HEK293 (cell line): ENCODE results near the gene NCF2.

Experiments
- CTCF ChIP-seq: fragments of 450-650 bp; formaldehyde crosslinking; IDR thresholded peaks from 2 replicates; pipeline ENCODE4 v1.5.1; 2016; ENCODE audit warnings: missing biosample characterization, missing genetic modification characterization
- PBX3 ChIP-seq: sonication (generic); formaldehyde crosslinking; IDR thresholded peaks from 2 replicates; pipeline ENCODE4 v1.8.1; 2022; ENCODE audit warnings: mild to moderate bottlenecking, moderate library complexity, missing genetic modification reagents
- ZBTB11 ChIP-seq: fragments of 450-650 bp; formaldehyde crosslinking; conservative IDR thresholded peaks from 2 replicates; pipeline ENCODE4 v1.5.1; 2016; ENCODE audit warnings: low read depth, missing biosample characterization, missing genetic modification characterization
- ZBTB21 ChIP-seq: fragments of 450-650 bp; formaldehyde crosslinking; IDR thresholded peaks from 2 replicates; pipeline ENCODE4 v1.5.1; 2017; ENCODE audit warnings: missing biosample characterization, missing genetic modification characterization
- ZNF169 ChIP-seq: fragments of 450-650 bp; formaldehyde crosslinking; IDR thresholded peaks from 2 replicates; pipeline ENCODE4 v1.5.1; 2016; ENCODE audit warnings: missing biosample characterization, missing genetic modification characterization
- ZNF366 ChIP-seq: fragments of 450-650 bp; formaldehyde crosslinking; conservative IDR thresholded peaks from 2 replicates; pipeline ENCODE4 v1.5.1; 2016; ENCODE audit warnings: missing biosample characterization, missing genetic modification characterization
- ZSCAN16 ChIP-seq: fragments of 450-650 bp; formaldehyde crosslinking; IDR thresholded peaks from 2 replicates; pipeline ENCODE4 v1.5.1; 2016; ENCODE audit warnings: missing biosample characterization, missing genetic modification characterization
- TF ChIP-seq, protein P1 (sequence below): fragments of 450-650 bp; formaldehyde crosslinking; IDR thresholded peaks from 2 replicates; pipeline ENCODE4 v1.5.1; 2016; ENCODE audit warnings: missing biosample characterization, missing genetic modification characterization
- TF ChIP-seq, protein P2 (sequence below): fragments of 450-650 bp; formaldehyde crosslinking; IDR thresholded peaks from 2 replicates; pipeline ENCODE4 v1.5.1; 2016; ENCODE audit warnings: missing biosample characterization, missing genetic modification characterization
- TF ChIP-seq, protein P3 (sequence below): fragments of 450-650 bp; IDR thresholded peaks from 2 replicates; pipeline ENCODE4 v1.5.1; 2018; ENCODE audit warnings: missing biosample characterization, missing genetic modification characterization

DNA sequence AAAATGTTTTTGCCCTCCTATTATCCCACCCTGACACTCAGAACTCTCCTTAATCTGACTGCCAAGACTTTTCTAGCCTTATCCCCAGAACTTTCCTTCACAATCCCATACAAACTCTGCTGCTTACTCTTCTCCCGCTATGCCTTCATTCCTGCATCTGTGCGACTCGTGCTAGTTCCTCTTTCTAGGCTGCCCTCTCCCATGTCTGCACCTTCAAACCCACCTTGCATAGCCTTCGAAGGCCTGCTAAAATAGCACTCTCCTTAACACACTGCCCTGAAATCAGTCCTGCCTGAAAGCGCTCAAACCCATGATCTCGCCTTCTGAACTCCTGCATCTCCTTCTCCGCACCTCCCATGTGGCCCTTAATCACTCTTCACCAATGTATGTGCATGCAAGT, 2.5 kb upstream of the NCF2 start:
- TF ChIP-seq ZBTB11 (tag by site-specific recombination) (no peak), PBX3 (CRISPR knock-in tag) (no peak), ZSCAN16 (tag by site-specific recombination) (no peak), ZBTB21 (tag by site-specific recombination) (no peak), CTCF (tag by site-specific recombination) (no peak), ZNF169 (tag by site-specific recombination) (no peak), ZNF366 (no peak)
- TF ChIP-seq, protein P1, sequence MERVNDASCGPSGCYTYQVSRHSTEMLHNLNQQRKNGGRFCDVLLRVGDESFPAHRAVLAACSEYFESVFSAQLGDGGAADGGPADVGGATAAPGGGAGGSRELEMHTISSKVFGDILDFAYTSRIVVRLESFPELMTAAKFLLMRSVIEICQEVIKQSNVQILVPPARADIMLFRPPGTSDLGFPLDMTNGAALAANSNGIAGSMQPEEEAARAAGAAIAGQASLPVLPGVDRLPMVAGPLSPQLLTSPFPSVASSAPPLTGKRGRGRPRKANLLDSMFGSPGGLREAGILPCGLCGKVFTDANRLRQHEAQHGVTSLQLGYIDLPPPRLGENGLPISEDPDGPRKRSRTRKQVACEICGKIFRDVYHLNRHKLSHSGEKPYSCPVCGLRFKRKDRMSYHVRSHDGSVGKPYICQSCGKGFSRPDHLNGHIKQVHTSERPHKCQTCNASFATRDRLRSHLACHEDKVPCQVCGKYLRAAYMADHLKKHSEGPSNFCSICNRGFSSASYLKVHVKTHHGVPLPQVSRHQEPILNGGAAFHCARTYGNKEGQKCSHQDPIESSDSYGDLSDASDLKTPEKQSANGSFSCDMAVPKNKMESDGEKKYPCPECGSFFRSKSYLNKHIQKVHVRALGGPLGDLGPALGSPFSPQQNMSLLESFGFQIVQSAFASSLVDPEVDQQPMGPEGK = no peak
- TF ChIP-seq, protein P2, sequence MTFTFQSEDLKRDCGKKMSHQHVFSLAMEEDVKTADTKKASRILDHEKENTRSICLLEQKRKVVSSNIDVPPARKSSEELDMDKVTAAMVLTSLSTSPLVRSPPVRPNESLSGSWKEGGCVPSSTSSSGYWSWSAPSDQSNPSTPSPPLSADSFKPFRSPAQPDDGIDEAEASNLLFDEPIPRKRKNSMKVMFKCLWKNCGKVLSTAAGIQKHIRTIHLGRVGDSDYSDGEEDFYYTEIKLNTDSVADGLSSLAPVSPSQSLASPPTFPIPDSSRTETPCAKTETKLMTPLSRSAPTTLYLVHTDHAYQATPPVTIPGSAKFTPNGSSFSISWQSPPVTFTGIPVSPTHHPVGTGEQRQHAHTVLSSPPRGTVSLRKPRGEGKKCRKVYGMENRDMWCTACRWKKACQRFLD (tag by site-specific recombination) = no peak
- TF ChIP-seq, protein P3, sequence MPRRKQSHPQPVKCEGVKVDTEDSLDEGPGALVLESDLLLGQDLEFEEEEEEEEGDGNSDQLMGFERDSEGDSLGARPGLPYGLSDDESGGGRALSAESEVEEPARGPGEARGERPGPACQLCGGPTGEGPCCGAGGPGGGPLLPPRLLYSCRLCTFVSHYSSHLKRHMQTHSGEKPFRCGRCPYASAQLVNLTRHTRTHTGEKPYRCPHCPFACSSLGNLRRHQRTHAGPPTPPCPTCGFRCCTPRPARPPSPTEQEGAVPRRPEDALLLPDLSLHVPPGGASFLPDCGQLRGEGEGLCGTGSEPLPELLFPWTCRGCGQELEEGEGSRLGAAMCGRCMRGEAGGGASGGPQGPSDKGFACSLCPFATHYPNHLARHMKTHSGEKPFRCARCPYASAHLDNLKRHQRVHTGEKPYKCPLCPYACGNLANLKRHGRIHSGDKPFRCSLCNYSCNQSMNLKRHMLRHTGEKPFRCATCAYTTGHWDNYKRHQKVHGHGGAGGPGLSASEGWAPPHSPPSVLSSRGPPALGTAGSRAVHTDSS (tag by site-specific recombination) = no peak
